ENCODE data around the gene KCNK10.
A peak's percentile ranks its signal among the peaks of the same experiment; 100 is the strongest.

The KCNK10 gene

GRCh38 chr14:88225721-88226120 lies 97.3 kb downstream of the KCNK10 start:
- DNase-seq = no peak

GRCh38 chr14:88218119-88218915 lies 104.8 kb downstream of the KCNK10 start:
- no peak for DNase-seq

- no peak for DNase-seq
Measured at GRCh38 chr14:88212691-88213090, 110.4 kb downstream of the KCNK10 start.

- DNase-seq = no peak
Measured at GRCh38 chr14:88210426-88210825, 112.6 kb downstream of the KCNK10 start.

GRCh38 chr14:88209273-88209672 lies 113.8 kb downstream of the KCNK10 start:
- DNase-seq = no peak

GRCh38 chr14:88208858-88209257 lies 114.2 kb downstream of the KCNK10 start:
- no peak for DNase-seq

GRCh38 chr14:88204221-88204620 lies 118.8 kb downstream of the KCNK10 start:
- DNase-seq = no peak

- DNase-seq = no peak
Measured at GRCh38 chr14:88203291-88203690, 119.8 kb downstream of the KCNK10 start.

GRCh38 chr14:88202286-88202685 lies 120.8 kb downstream of the KCNK10 start:
- DNase-seq = no peak

GRCh38 chr14:88201851-88202250 lies 121.2 kb downstream of the KCNK10 start:
- DNase-seq = no peak

- no peak for DNase-seq
Measured at GRCh38 chr14:88199882-88200281, 123.2 kb downstream of the KCNK10 start.

GRCh38 chr14:88198446-88198845 lies 124.6 kb downstream of the KCNK10 start:
- DNase-seq = no peak

- no peak for DNase-seq
Measured at GRCh38 chr14:88196925-88197324, 126.1 kb downstream of the KCNK10 start.

- no peak for DNase-seq
Measured at GRCh38 chr14:88196116-88196890, 126.8 kb downstream of the KCNK10 start.

GRCh38 chr14:88195676-88196075 lies 127.4 kb downstream of the KCNK10 start:
- no peak for DNase-seq

- DNase-seq = no peak
Measured at GRCh38 chr14:88194531-88194930, 128.5 kb downstream of the KCNK10 start.

GRCh38 chr14:88191605-88192004 lies 131.5 kb downstream of the KCNK10 start:
- DNase-seq = no peak

- DNase-seq = peak; percentile 72
Measured at GRCh38 chr14:88189417-88190191, 133.5 kb downstream of the KCNK10 start.

- DNase-seq = no peak
Measured at GRCh38 chr14:88188745-88189416, 134.2 kb downstream of the KCNK10 start.

GRCh38 chr14:88185843-88186242 lies 137.2 kb downstream of the KCNK10 start:
- DNase-seq = no peak

GRCh38 chr14:88184956-88185355 lies 138.1 kb downstream of the KCNK10 start:
- DNase-seq = no peak

- no peak for DNase-seq
Measured at GRCh38 chr14:88181072-88181471, 142.0 kb downstream of the KCNK10 start.

GRCh38 chr14:88179716-88180115 lies 143.4 kb downstream of the KCNK10 start:
- DNase-seq = no peak

Measured in fibroblast of skin of right biceps (primary cell).